D721Med (cell line): Measurements from ENCODE around the gene CTNNA3.

Experiments used
- DNase-seq: peaks from one replicate; pipeline ENCODE4 v3.0.0; 2011; ENCODE audit warnings: low spot score; ENCODE audit not compliant: insufficient read length
- FAIRE-seq: peaks from 2 replicates; lab custom pipeline; 2011; peaks lifted over from hg19 to GRCh38; lab: Jason Lieb, UNC
- TF ChIP-seq, protein P1 (sequence below): IDR thresholded peaks from 2 replicates; pipeline ENCODE4 v1.5.1; 2012; ENCODE audit warnings: mild to moderate bottlenecking, control low read depth; ENCODE audit not compliant: insufficient read depth; ENCODE audit errors: missing control alignments

The CTNNA3 gene

DNA sequence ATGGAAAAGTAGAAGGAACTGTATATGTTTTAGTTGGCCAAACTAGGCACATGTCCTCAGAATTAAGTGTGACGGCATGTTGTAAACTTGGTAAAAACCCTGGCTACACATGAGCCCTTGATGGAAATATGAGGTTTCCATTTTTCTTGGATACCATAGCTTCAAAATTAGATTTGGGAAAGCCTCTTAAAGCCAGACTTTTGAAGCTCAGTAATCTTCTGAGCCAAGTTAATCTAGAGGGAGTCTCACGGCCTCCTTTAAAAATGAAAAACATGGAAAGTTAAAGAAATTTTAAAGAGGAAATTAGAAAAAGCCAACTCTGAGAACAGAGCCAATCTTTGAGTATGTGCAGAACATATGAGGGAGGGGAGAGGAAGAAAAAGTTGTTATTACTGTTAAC is 376.0 kb downstream of the CTNNA3 start:
- FAIRE-seq (no peak), DNase-seq (no peak)
- TF ChIP-seq, protein P1, sequence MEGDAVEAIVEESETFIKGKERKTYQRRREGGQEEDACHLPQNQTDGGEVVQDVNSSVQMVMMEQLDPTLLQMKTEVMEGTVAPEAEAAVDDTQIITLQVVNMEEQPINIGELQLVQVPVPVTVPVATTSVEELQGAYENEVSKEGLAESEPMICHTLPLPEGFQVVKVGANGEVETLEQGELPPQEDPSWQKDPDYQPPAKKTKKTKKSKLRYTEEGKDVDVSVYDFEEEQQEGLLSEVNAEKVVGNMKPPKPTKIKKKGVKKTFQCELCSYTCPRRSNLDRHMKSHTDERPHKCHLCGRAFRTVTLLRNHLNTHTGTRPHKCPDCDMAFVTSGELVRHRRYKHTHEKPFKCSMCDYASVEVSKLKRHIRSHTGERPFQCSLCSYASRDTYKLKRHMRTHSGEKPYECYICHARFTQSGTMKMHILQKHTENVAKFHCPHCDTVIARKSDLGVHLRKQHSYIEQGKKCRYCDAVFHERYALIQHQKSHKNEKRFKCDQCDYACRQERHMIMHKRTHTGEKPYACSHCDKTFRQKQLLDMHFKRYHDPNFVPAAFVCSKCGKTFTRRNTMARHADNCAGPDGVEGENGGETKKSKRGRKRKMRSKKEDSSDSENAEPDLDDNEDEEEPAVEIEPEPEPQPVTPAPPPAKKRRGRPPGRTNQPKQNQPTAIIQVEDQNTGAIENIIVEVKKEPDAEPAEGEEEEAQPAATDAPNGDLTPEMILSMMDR = no peak

DNA sequence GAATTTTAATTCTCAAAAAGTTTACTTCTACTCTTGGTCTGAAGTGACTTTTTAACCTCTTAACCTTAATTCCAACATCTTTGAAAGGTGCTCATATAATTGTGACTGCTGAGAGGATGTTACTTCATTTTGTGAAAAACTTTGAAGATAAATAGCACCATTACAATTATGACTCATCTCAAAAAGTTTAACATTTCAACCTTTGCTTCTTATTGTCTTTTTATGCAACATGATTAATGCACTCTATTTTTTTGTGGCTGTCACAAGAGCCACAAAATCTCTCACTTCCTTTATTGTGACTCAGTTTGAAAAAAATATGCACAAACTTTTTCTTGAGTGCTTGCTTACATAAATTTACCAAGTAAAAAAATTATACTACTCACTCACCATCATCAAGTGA is 387.1 kb downstream of the CTNNA3 start:
- DNase-seq (no peak), FAIRE-seq (no peak)
- TF ChIP-seq, protein P1 = no peak

DNA sequence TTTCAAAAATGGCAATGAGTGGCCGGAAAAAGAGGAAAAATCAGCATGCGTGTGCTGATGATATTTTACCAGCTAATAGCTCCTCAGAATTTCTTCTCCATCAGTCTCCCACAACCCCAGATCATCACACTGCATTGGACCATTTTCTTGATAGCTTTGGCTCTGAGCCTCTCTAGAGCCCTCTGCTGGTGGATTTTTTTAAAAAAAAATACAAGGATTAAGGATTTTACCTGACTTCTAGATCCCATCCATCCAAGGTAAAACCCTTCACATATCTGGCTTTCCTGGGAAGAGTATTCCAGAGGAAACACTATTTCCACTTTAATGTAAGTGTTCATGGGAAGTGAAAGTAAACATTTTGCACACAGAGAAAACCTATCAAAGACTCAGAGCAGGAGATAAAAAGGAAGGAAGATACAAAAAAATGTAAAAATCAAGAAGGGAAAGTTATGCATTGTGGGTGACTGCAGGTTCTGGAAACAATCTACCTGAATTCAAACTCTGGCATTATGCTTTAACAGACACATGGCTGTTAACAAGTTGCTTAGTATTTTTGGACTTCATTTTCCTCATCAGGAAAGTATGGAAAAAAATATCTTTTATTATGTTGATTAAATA is 389.3 kb downstream of the CTNNA3 start:
- TF ChIP-seq, protein P1 = peak; percentile 48
- FAIRE-seq (no peak), DNase-seq (peak; percentile 15)

DNA sequence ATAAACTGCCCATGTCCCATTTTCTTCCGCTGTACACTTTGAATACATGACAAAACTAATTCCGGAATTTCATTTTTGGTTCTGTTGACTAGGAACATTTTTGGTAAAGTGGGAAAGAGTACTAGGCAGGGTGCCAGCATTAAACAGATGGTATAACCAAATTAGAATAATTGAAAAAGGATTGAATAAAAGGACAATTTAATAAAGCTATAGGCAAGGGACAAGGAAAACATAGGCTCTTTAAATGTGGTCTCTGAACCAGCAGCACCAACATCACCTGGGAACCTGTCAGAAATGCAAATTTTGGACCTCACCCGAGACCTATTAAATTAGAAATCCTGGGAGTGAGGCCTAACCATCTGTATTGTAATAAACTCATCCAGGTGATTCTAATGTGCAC is 393.3 kb downstream of the CTNNA3 start:
- FAIRE-seq (no peak), DNase-seq (no peak)
- TF ChIP-seq, protein P1 = no peak

DNA sequence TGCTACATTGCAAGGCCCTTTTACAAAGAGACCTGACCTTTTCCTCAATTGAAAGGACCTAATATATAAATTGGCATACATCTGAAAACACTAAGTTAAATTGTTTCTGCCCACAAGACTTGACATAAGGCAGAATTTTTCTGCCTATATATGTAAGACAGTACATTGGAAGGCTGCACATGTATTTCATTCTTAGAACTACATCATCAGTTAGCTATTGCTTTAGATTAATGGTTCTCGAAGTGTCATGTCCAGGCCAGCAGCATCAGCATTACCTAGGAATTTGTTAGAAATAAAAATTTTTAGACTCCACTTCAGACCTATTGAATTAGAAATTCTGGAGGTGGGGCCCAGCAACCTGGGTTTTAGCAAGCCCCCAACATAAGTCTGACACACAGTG is 396.2 kb downstream of the CTNNA3 start:
- DNase-seq (no peak), FAIRE-seq (no peak)
- TF ChIP-seq, protein P1 = no peak

DNA sequence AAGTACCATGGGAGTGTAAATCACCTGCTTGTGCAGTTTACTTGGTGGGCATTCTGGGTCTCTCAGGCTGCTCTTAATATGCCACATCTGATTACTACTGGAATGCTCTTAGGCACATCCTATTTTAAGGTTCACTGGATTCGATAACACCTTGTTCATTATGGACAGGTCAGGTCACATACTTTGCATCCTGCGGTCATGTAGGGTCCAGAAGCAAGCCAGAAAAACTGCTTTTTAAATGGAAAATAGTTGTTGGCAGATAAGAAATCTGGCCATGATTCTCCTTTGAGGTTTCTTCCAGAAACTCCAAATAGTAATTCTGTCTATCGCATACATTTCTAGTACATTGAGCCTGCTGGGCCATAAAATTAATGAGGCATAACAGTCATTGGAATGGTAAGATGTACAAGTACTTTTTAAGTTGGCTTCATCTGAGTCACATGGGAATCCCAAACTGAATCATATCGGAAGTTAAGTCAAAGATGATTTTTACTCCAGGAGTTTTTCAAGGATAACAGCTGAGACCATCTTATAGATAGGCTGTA is 398.3 kb downstream of the CTNNA3 start:
- FAIRE-seq = no peak
- no peak for DNase-seq
- TF ChIP-seq, protein P1 = no peak

DNA sequence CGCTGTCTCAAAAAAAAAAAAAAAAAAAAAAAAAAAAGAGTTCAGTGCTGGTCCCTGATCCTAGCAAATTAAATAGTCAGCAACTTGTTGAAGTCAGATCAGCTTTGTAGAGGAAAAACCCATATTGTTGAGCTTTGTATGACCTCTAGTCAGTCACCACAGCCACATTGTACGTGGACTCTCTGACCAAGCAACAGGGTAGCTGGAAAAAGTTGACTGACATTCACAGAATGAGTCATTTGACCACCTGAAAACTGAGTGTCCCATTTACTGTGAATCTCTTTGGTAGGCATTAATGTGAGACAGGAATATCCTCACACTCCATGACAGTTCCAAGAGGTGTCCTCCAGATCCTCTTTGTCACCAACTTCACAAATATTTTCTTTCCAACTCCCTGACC is 399.1 kb downstream of the CTNNA3 start:
- no peak for FAIRE-seq
- no peak for DNase-seq
- TF ChIP-seq, protein P1 = no peak
